Activated CD4-positive, alpha-beta T cell treated with anti-CD3 and anti-CD28 coated beads for 36 hours (primary cell): ENCODE results near the gene MTCH1. TPM values are rescaled to one million over a fixed set of nuclear protein-coding genes. Genes with fewer than 3 reads are reported as not detected.

Experiments
- ATAC-seq: fragments of 200-7000 bp; cut with Tn5 transposase; one replicate; pipeline ENCODE4 v1.10.0; 2021; ENCODE audit warnings: mild to moderate bottlenecking, moderate library complexity
- CTCF ChIA-PET: fragments of 350-600 bp; sonication (Branson Sonifier 250); formaldehyde crosslinking; loops from one replicate; lab custom pipeline; 2021; ENCODE audit warnings: antibody characterized with exemption; lab: Charles Lee
- POLR2A ChIA-PET: fragments of 350-600 bp; sonication (Branson Sonifier 250); formaldehyde crosslinking; loops from one replicate; lab custom pipeline; 2021; ENCODE audit warnings: antibody characterized with exemption, inconsistent platforms; lab: Charles Lee
- DNase-seq: peaks from one replicate; pipeline ENCODE4 v3.0.0-alpha.2; 2020
- H3K27ac Mint-ChIP-seq: one replicate; pipeline ENCODE4 v1.8.0; 2021; ENCODE audit warnings: mixed read lengths
- H3K27me3 Mint-ChIP-seq: one replicate; pipeline ENCODE4 v1.8.0; 2021; ENCODE audit warnings: mixed read lengths
- H3K36me3 Mint-ChIP-seq: one replicate; pipeline ENCODE4 v1.8.0; 2021; ENCODE audit warnings: low read depth, mixed read lengths
- H3K4me1 Mint-ChIP-seq: one replicate; pipeline ENCODE4 v1.8.0; 2021; ENCODE audit warnings: mixed read lengths
- H3K4me3 Mint-ChIP-seq: one replicate; pipeline ENCODE4 v1.8.0; 2021; ENCODE audit warnings: mild to moderate bottlenecking, moderate library complexity, mixed read lengths
- H3K9me3 Mint-ChIP-seq: one replicate; pipeline ENCODE4 v1.8.0; 2021; ENCODE audit warnings: low read depth, mixed read lengths
- intact Hi-C, 2 experiments: fragments of 100-400 bp; cut with DNase I in 1 of 2; cut with micrococcal nuclease in 1 of 2; formaldehyde crosslinking; loops; one replicate each; pipeline versions ENCODE4 v1.14.2 to v1.15.1; 2022 to 2024; cut with DNase I, micrococcal nuclease
- total RNA-seq, 2 experiments: library from RNA; stranded (reverse); gene quantifications; one replicate each; pipeline ENCODE4 v1.2.3, GENCODE V29; 2021

MTCH1 gene
- total RNA-seq, 2 experiments from 2014 or later, result 72.9 to 92.9 TPM

DNA sequence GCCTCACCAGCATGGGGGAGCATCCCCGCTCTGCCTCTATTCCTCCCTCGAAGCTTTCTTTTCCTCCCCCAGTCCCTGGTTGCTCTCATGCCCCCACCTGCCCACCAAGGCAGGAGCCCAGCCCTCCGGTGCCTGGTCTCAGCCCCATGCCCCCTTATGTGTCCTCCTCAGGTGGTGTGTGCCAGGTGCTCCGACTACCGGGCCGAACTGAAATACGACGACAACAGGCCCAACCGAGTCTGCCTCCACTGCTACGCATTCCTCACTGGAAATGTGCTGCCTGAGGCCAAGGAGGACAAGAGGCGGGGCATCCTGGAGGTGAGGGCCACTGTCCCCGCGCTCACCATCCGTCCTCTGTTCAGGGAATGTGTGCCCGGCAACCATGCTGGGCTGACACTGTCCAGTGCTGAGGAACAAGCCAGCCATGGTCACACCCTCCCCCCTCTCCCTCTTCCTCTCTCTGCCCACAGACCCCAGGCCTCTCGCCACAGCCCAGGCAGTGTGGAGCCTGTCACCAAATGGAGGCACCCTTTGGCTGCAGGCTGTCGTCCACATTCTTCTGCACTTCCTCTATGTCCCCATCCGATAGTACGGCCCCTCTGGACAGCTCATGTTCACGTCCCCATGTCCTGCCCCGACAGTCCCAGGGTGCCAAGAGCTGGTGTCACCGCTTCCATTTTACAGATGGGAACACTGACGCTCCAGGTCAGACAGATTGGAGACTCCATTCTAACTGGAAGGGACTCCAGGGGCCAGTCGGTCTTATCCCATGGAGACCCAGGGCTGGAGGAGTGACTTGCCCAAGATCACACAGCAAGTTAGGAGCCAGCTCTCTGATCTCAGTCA is 39.8 kb upstream of the MTCH1 start:
- H3K27ac Mint-ChIP-seq, result peak overlapping the region; percentile 67
- no peaks in the 10 kb centered on the region for H3K27me3 Mint-ChIP-seq
- intact Hi-C loops, result loop anchor here in 1 of 2 experiments (10.0 kb wide), 1 partner anchor 409 kb away; the partner anchor contains the start of gene CMTR1
- no peak overlapping the region for H3K4me3 Mint-ChIP-seq
- POLR2A ChIA-PET, result interaction anchor here (0.6 kb wide), 1 partner anchor 141 kb away, joined by 6 read pairs; no protein-coding TSS in a partner anchor
- peaks cover 3% of the 10 kb centered on the region for H3K36me3 Mint-ChIP-seq
- peaks cover 64% of the 10 kb centered on the region for H3K4me1 Mint-ChIP-seq
- CTCF ChIA-PET, result interaction anchor here (0.6 to 22.3 kb wide), 7 partner anchors 5 to 181 kb away, joined by 3 to 586 read pairs (median 80); partner anchors contain the start of gene PIM1
- no peak for ATAC-seq
- DNase-seq, result no peak
- H3K9me3 Mint-ChIP-seq, result peaks cover 4% of the 10 kb centered on the region

DNA sequence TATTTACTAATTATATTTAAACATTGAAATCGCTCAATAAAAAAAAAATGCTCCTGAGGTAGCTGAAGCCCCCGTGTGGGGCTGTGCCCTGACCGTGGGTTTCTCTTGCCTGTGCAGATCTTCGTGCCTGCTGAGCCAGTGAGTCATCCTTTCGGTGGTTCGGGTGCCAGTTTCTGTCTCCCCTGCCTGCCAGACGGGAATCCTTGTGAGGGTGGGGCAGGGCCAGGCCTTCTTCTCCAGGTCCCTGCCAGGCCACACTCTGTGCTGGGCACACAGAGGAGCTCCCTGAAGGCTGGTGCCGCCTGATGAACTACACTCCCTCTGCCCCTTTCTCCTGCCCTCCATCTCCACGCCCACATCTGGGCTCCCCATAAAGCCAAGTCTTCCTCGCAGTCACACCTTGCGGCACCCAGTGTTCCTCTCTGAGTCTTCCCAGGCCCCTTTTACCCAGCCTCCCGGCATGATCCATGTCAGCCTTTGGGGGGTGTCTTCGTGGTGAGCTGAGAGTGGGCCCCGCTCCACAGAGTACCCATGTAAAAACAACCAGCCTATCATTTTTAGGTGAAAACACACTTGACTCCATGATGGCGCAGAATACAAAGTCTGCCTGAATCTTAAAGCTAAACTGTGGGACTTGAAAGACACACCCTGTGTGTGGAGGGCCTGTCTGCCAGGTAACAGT is 38.8 kb upstream of the MTCH1 start:
- Mint-ChIP-seq H3K9me3 (no peaks in the 10 kb centered on the region), H3K27ac (peak overlapping the region; percentile 89), H3K36me3 (no peaks in the 10 kb centered on the region), H3K4me1 (peaks cover 63% of the 10 kb centered on the region), H3K4me3 (no peak overlapping the region), H3K27me3 (no peaks in the 10 kb centered on the region)
- POLR2A ChIA-PET, result interaction anchor here (0.6 to 0.8 kb wide), 2 partner anchors 142 to 146 kb away, joined by 3 to 6 read pairs; no protein-coding TSS in a partner anchor
- CTCF ChIA-PET, result interaction anchor here (0.7 to 22.3 kb wide), 8 partner anchors 11 to 259 kb away, joined by 3 to 586 read pairs (median 4); partner anchors contain the start of gene PIM1
- ATAC-seq, result peak; percentile 76
- intact Hi-C loops, result loop anchor here (1.0 to 10.0 kb wide), 4 partner anchors 9 to 410 kb away; partner anchors contain the start of gene CMTR1 (in 1 of the 2)
- DNase-seq, result peak; percentile 84

DNA sequence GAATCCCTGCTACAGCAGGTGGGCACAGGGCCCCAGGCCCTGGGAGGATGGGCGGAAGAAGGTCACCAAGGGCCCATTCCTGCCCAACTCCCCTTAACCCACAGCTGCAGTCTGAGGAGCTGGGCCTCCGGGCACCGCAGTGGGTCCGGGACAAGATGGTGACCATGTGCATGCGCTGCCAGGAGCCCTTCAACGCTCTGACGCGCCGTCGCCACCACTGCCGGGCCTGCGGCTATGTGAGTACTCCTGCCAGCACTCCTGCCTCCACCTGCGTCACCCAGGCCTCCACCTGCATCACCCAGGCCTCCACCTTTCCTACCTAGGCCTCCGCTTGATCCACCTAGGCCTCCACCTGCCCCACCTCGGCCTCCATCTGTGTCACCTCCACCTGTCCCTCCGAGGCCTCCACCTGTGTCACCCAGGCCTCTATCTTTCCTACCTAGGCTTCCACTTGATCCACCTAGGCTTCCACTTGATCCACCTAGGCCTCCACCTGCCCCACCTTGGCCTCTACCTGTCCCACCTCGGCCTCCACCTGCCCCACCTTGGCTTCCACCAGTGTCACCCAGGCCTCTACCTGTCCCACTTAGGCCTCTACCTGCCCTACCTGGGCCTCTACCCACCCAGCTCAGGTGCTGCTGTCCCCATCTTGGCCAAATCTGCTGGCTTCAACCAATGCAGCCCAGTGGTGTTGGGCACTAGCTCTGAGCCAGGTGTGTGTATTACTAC is 36.3 kb upstream of the MTCH1 start:
- Mint-ChIP-seq H3K27ac (peak overlapping the region; percentile 64), H3K4me1 (peaks cover 71% of the 10 kb centered on the region), H3K4me3 (no peak overlapping the region), H3K9me3 (no peaks in the 10 kb centered on the region), H3K36me3 (no peaks in the 10 kb centered on the region), H3K27me3 (no peaks in the 10 kb centered on the region)
- POLR2A ChIA-PET, result interaction anchor here (0.7 to 2.7 kb wide), 2 partner anchors 28 to 187 kb away, joined by 3 to 15 read pairs; no protein-coding TSS in a partner anchor
- ATAC-seq (no peak), DNase-seq (no peak)
- intact Hi-C loops, result loop anchor here in 1 of 2 experiments (10.0 kb wide), 1 partner anchor 413 kb away; the partner anchor contains the start of gene CMTR1
- CTCF ChIA-PET, result interaction anchor here (0.5 to 22.3 kb wide), 21 partner anchors 8 to 1037 kb away, joined by 3 to 586 read pairs (median 4); partner anchors contain the start of genes PIM1, TBC1D22B and TMEM217

DNA sequence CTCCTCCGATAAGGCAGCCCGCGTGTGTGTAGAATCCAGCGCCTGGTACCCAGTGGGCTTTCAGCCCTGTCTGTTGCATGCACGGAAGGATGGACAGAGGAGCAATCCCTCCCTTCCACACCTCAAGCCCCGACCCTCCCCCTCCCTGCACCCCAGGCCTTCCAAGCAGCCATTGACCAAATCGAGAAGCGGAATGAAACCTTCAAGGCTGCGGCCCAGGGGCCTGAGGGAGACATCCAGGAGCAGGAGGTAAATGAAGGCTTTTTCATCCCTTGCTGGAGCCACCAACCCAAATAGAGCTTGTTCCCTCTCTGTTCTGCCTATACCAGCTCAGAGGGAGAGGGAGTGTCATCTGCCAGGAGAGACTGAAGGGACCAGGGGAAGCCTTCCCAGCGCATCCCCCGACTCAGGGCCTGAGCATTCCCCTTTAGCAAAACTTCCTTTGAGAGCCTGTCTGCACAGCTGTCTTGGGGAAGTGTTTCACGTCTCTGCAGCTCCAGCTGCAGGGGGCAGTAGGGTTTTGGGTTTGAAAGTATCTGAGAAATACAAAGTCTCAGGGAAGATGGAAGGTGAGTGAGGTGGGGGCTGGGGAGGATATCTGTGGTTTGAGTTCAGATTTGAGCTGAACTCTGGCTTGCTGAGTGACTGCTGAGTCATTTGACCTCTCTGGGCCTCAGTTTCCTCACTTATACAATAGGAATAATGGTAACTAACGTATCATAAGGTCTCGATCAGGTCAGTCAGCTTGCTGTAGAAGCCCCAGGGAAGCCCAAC is 35.5 kb upstream of the MTCH1 start:
- peak; percentile 86 for DNase-seq
- Mint-ChIP-seq H3K4me3 (no peak overlapping the region), H3K36me3 (no peaks in the 10 kb centered on the region), H3K9me3 (no peaks in the 10 kb centered on the region), H3K27me3 (no peaks in the 10 kb centered on the region), H3K4me1 (peaks cover 71% of the 10 kb centered on the region), H3K27ac (peak overlapping the region; percentile 64)
- intact Hi-C loops, result loop anchor here in 1 of 2 experiments (1.0 to 10.0 kb wide), 2 partner anchors 30 to 413 kb away; partner anchors contain the start of gene CMTR1
- POLR2A ChIA-PET, result interaction anchor here (0.7 to 2.7 kb wide), 2 partner anchors 29 to 187 kb away, joined by 3 to 15 read pairs; no protein-coding TSS in a partner anchor
- peak; percentile 34 for ATAC-seq
- CTCF ChIA-PET, result interaction anchor here (0.6 to 22.3 kb wide), 21 partner anchors 9 to 411 kb away, joined by 3 to 586 read pairs (median 4); partner anchors contain the start of genes PIM1, TBC1D22B and TMEM217

DNA sequence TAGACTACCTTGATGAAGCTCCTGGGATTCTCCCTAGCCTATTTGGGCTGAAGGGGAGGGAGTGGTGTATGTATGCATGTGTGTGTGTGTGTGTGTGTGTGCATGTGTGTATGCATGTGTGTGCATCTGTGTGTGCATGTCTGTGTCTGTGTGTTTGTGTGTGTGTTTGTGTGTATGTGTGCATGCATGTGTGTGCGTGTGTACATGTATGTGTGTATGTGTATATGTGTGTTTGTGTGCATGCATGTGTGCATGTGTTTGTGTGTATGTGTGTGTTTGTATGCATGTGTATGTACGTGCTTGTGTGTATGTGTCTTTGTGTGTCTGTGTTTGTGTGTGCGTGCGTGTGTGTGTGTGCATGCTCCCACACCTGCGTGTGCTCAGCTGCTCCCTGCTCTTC is 34.8 kb upstream of the MTCH1 start:
- CTCF ChIA-PET, result interaction anchor here (0.6 to 22.3 kb wide), 15 partner anchors 10 to 412 kb away, joined by 3 to 586 read pairs (median 5); partner anchors contain the start of genes C6orf89, PIM1, TBC1D22B and TMEM217
- no peaks in the 10 kb centered on the region for H3K27me3 Mint-ChIP-seq
- no peaks in the 10 kb centered on the region for H3K36me3 Mint-ChIP-seq
- H3K4me3 Mint-ChIP-seq, result no peak overlapping the region
- peaks cover 66% of the 10 kb centered on the region for H3K4me1 Mint-ChIP-seq
- intact Hi-C loops, result loop anchor here in 1 of 2 experiments (1.0 to 10.0 kb wide), 2 partner anchors 30 to 414 kb away; partner anchors contain the start of gene CMTR1
- POLR2A ChIA-PET, result interaction anchor here (0.5 kb wide), 1 partner anchor 67 kb away, joined by 5 read pairs; no protein-coding TSS in a partner anchor
- ATAC-seq (no peak), DNase-seq (no peak)
- no peaks in the 10 kb centered on the region for H3K9me3 Mint-ChIP-seq
- H3K27ac Mint-ChIP-seq, result no peak overlapping the region

DNA sequence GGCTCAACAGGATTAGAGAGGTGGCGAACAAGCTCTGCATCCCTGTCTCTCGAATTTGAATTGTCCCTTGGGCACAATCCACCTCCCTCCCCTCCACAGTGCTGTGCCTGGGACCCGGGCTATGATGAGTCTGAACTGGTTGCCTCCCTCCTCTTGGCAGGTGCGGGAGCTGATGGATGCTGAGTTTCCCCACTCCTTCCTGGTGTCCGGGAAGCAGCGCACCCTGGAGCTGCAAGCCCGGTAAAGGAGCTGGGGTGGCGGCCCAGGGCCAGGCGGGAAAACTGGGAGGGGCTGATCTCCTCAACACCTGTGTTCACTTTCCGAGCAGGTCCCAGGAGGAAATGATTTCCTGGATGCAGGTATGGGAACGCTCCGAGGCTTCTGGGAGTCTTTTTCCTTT is 34.4 kb upstream of the MTCH1 start:
- Mint-ChIP-seq H3K27me3 (no peaks in the 10 kb centered on the region), H3K4me1 (peaks cover 63% of the 10 kb centered on the region), H3K36me3 (no peaks in the 10 kb centered on the region), H3K27ac (no peak overlapping the region), H3K4me3 (no peak overlapping the region), H3K9me3 (no peaks in the 10 kb centered on the region)
- ATAC-seq, result no peak
- intact Hi-C loops, result loop anchor here in 1 of 2 experiments (10.0 kb wide), 1 partner anchor 414 kb away; the partner anchor contains the start of gene CMTR1
- POLR2A ChIA-PET, result interaction anchor here (0.6 kb wide), 1 partner anchor 152 kb away, joined by 6 read pairs; no protein-coding TSS in a partner anchor
- CTCF ChIA-PET, result interaction anchor here (0.6 to 22.3 kb wide), 18 partner anchors 10 to 412 kb away, joined by 3 to 586 read pairs (median 4); partner anchors contain the start of genes C6orf89 and PIM1
- DNase-seq, result no peak

DNA sequence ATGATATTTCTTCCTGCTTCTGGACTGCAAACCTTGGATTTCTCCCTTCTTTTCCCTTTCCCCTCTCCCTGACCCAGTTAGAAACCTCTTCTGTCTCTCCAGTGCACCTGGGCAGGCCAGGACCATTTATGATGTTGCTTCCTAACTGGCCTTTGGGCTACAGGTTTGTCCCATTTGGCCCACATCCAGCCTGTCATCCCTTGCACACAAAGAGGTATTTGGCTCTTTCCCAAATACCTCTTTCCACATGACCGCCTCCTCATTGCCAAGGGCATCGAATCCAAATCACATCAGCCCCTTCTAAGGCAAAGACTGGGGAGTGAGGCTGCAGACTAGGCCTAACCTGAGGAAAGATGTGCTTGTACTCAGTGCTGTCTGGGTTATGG is 33.1 kb upstream of the MTCH1 start:
- Mint-ChIP-seq H3K27me3 (no peaks in the 10 kb centered on the region), H3K4me1 (peaks cover 51% of the 10 kb centered on the region), H3K9me3 (no peaks in the 10 kb centered on the region), H3K36me3 (no peaks in the 10 kb centered on the region), H3K27ac (peak overlapping the region; percentile 61), H3K4me3 (no peak overlapping the region)
- POLR2A ChIA-PET, result no interaction called here
- CTCF ChIA-PET, result interaction anchor here (0.7 to 22.3 kb wide), 20 partner anchors 11 to 277 kb away, joined by 3 to 586 read pairs (median 10); partner anchors contain the start of genes C6orf89, PIM1 and PPIL1
- intact Hi-C loops, result loop anchor here in 1 of 2 experiments (2.0 kb wide), 2 partner anchors 30 to 296 kb away; no protein-coding TSS in a partner anchor
- DNase-seq (no peak), ATAC-seq (no peak)

DNA sequence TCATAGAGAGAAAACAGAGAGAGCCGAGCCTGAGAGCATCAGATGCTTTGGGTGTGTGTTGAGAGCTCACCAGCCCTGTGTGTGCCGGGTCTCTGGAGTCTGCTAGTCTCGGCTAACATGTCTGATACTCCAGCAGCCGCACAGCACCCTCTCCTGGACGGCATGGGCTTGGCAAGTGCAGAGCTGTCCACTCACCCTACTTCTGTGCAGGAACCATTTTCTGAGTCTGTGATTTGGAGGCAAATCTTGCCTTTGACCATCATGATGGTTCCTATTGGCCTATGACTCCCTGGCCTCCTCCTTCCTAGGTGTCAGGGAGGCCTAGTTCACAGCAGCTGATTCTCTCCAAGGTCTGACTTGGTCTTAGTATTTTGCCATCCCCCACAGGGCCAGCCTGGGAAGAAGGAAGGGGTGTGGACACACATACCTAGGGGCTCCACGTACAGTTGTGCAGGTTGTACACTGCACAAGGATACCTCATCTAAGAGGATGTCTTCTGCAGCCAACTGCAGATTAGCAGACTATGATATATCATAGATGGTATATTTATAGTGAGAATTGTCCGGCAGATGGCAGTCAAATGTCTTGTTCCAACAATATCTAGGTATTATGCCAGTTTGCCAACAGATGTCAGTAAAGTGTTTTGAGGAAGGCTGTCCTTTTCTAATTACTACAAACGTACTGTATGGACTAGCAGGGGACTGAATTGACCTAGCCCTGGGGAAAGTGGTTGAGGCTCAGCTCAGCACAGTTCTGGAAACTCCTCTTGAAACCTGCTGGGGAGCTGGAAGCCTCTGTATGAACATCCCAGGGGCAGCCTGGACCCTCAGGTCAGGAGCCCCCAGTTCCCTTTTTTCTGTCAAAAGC is 32.4 kb upstream of the MTCH1 start:
- peak; percentile 97 for DNase-seq
- Mint-ChIP-seq H3K36me3 (no peaks in the 10 kb centered on the region), H3K27me3 (no peaks in the 10 kb centered on the region), H3K9me3 (no peaks in the 10 kb centered on the region), H3K4me1 (peaks cover 45% of the 10 kb centered on the region), H3K27ac (peak overlapping the region; percentile 61), H3K4me3 (no peak overlapping the region)
- CTCF ChIA-PET, result interaction anchor here (0.5 to 22.3 kb wide), 68 partner anchors 10 to 1634 kb away, joined by 3 to 586 read pairs (median 5); partner anchors contain the start of genes C6orf89, MTCH1, PIM1 and PPIL1
- peak; percentile 95 for ATAC-seq
- intact Hi-C loops, result loop anchor here (1.0 to 2.0 kb wide), 10 partner anchors 30 to 674 kb away; partner anchors contain the start of genes C6orf89 (in 2 of the 2) and MTCH1 (in 1 of the 2)
- POLR2A ChIA-PET, result interaction anchor here (0.6 to 1.2 kb wide), 6 partner anchors 29 to 191 kb away, joined by 3 to 6 read pairs (median 4); partner anchors contain the start of gene PIM1
